GM12878 (cell line): ENCODE results near the gene GANC. TPM values are rescaled to one million over a fixed set of nuclear protein-coding genes. Genes with fewer than 3 reads are reported as not detected.

Source experiments
- ATAC-seq: fragments of 200-7000 bp; cut with Tn5 transposase; 3 replicates; pipeline ENCODE4 v1.9.1; 2020; ENCODE audit warnings: mild to moderate bottlenecking, moderate library complexity
- BruUV-seq: library from RNA; stranded (reverse); fragments of 400-500 nt; replicated peaks from 2 replicates; lab custom pipeline; 2021; lab: Mats Ljungman, UMichigan
- CTCF ChIA-PET: fragments of 300-600 bp; sonication (Branson Sonifier 250); formaldehyde crosslinking; extraction: SDS; loops from one replicate; lab custom pipeline; 2021; ENCODE audit warnings: inconsistent platforms; lab: Yijun Ruan, JAX
- POLR2A ChIA-PET: fragments of 350-600 bp; formaldehyde crosslinking; extraction: SDS; loops from one replicate; lab custom pipeline; 2021; ENCODE audit warnings: inconsistent platforms; lab: Charles Lee
- RAD21 ChIA-PET: fragments of 300-600 bp; sonication (Branson Sonifier 250); formaldehyde crosslinking; loops from one replicate; lab custom pipeline; 2023; ENCODE audit warnings: antibody characterized with exemption; ENCODE audit not compliant: unreplicated experiment; lab: Charles Lee
- SMC1A ChIA-PET: fragments of 300-600 bp; sonication (Branson Sonifier 250); formaldehyde crosslinking; loops from one replicate; lab custom pipeline; 2023; ENCODE audit not compliant: unreplicated experiment, uncharacterized antibody; lab: Charles Lee
- DNase-seq: peaks from one replicate; pipeline ENCODE4 v3.0.0-alpha.2; 2011; ENCODE audit warnings: low read depth, low spot score
- FAIRE-seq: peaks from 3 replicates; lab custom pipeline; 2011; peaks lifted over from hg19 to GRCh38; lab: Jason Lieb, UNC
- H2AFZ ChIP-seq: 2 replicates; pipeline ENCODE4 v1.6.0; 2011; ENCODE audit warnings: low read depth, low read length, control low read depth; ENCODE audit not compliant: control insufficient read depth
- H3K27ac ChIP-seq: 2 replicates; pipeline ENCODE4 v1.5.1; 2011; ENCODE audit warnings: control low read depth; ENCODE audit not compliant: control insufficient read depth, insufficient read depth
- H3K27me3 ChIP-seq, 2 experiments: replicated peaks in 1 of 2; 2 replicates each; pipeline versions ENCODE4 v1.6.0 to v1.6.1; 2011; ENCODE audit warnings: low read length in 1 of 2; ENCODE audit not compliant: control insufficient read depth in 2 of 2, insufficient read depth in 2 of 2
- H3K36me3 ChIP-seq, 2 experiments: 2 replicates each; pipeline ENCODE4 v1.5.1; 2011; ENCODE audit warnings: low read length in 1 of 2; ENCODE audit not compliant: control insufficient read depth in 2 of 2, insufficient read depth in 2 of 2
- H3K4me1 ChIP-seq: 2 replicates; pipeline ENCODE4 v1.6.1; 2011; ENCODE audit warnings: mild to moderate bottlenecking, low read length, moderate library complexity, mixed read lengths; ENCODE audit not compliant: control insufficient read depth, insufficient read depth
- H3K4me2 ChIP-seq: 2 replicates; pipeline ENCODE4 v1.6.0; 2011; ENCODE audit warnings: control low read depth; ENCODE audit not compliant: control insufficient read depth, insufficient read depth
- H3K4me3 ChIP-seq: fragments of 200-600 bp; sonication (generic); 2 replicates; pipeline ENCODE4 v1.5.1; 2016
- H3K79me2 ChIP-seq: 2 replicates; pipeline ENCODE4 v1.6.0; 2011; ENCODE audit warnings: low read length; ENCODE audit not compliant: control insufficient read depth, insufficient read depth
- H3K9ac ChIP-seq: 2 replicates; pipeline ENCODE4 v1.8.0; 2011; ENCODE audit warnings: low read length, control low read depth, mixed read lengths; ENCODE audit not compliant: control insufficient read depth, insufficient read depth
- H3K9me3 ChIP-seq: replicated peaks from 3 replicates; pipeline ENCODE4 v1.5.1; 2011; ENCODE audit warnings: mild to moderate bottlenecking, low read length; ENCODE audit not compliant: control insufficient read depth, insufficient read depth
- H4K20me1 ChIP-seq: 2 replicates; pipeline ENCODE4 v1.6.0; 2011; ENCODE audit not compliant: control insufficient read depth, insufficient read depth
- ATF7 ChIP-seq: fragments of 450-650 bp; IDR thresholded peaks from 2 replicates; pipeline ENCODE4 v1.6.1; 2016; ENCODE audit warnings: low read depth, mild to moderate bottlenecking
- BACH1 ChIP-seq: fragments of 450-650 bp; IDR thresholded peaks from 2 replicates; pipeline ENCODE4 v1.6.1; 2017; ENCODE audit warnings: mild to moderate bottlenecking, borderline replicate concordance
- BCL11A ChIP-seq: IDR thresholded peaks from 2 replicates; pipeline ENCODE4 v1.6.1; 2011; ENCODE audit warnings: low read depth, low read length
- BHLHE40 ChIP-seq, 2 experiments: fragments of 450-650 bp in 1 of 2; IDR thresholded peaks; 2 replicates each; pipeline ENCODE4 v1.6.1; 2011 to 2017; ENCODE audit warnings: low read depth in 2 of 2, borderline replicate concordance in 1 of 2, improper control_type of control experiment in 1 of 2, low read length in 1 of 2, mild to moderate bottlenecking in 1 of 2
- CHD4 ChIP-seq: fragments of 200-600 bp; sonication (generic); IDR thresholded peaks from 2 replicates; pipeline ENCODE4 v1.6.1; 2016; ENCODE audit warnings: mild to moderate bottlenecking
- ELK1 ChIP-seq: IDR thresholded peaks from 2 replicates; pipeline ENCODE4 v1.6.1; 2012; ENCODE audit warnings: low read depth, low read length, improper control_type of control experiment
- ESRRA ChIP-seq: IDR thresholded peaks from 2 replicates; pipeline ENCODE4 v1.6.1; 2012; ENCODE audit warnings: mild to moderate bottlenecking, low read length, improper control_type of control experiment
- HDGF ChIP-seq: fragments of 450-650 bp; IDR thresholded peaks from 2 replicates; pipeline ENCODE4 v1.6.1; 2016; ENCODE audit warnings: antibody characterized with exemption
- IKZF1 ChIP-seq: fragments of 450-650 bp; conservative IDR thresholded peaks from 2 replicates; pipeline ENCODE4 v1.6.1; 2017; ENCODE audit warnings: antibody characterized with exemption, mild to moderate bottlenecking
- IRF4 ChIP-seq: IDR thresholded peaks from 2 replicates; pipeline ENCODE4 v1.6.1; 2011; ENCODE audit warnings: low read depth, low read length
- KAT2A ChIP-seq: conservative IDR thresholded peaks from 2 replicates; pipeline ENCODE4 v1.6.1; 2011; ENCODE audit warnings: low read depth, low read length; ENCODE audit not compliant: control insufficient read depth
- KLF5 ChIP-seq: fragments of 450-650 bp; IDR thresholded peaks from 2 replicates; pipeline ENCODE4 v1.6.1; 2014; ENCODE audit warnings: mild to moderate bottlenecking; ENCODE audit not compliant: partially characterized antibody
- MEF2A ChIP-seq: IDR thresholded peaks from 2 replicates; pipeline ENCODE4 v1.6.1; 2011; ENCODE audit warnings: low read depth, mild to moderate bottlenecking, low read length, moderate library complexity; ENCODE audit not compliant: insufficient read depth
- REST ChIP-seq: IDR thresholded peaks from 2 replicates; pipeline ENCODE4 v1.6.1; 2012; ENCODE audit warnings: mild to moderate bottlenecking, low read depth, low read length
- SMAD5 ChIP-seq: IDR thresholded peaks from 2 replicates; pipeline ENCODE4 v1.6.1; 2016; ENCODE audit warnings: antibody characterized with exemption, low read depth
- USF1 ChIP-seq: IDR thresholded peaks from 2 replicates; pipeline ENCODE4 v1.6.1; 2011; ENCODE audit warnings: borderline replicate concordance, low read depth, mild to moderate bottlenecking, moderate library complexity, mixed read lengths, low read length; ENCODE audit not compliant: insufficient read depth; ENCODE audit errors: extremely low read length
- ZNF592 ChIP-seq: fragments of 450-650 bp; IDR thresholded peaks from 2 replicates; pipeline ENCODE4 v1.6.1; 2017; ENCODE audit warnings: mild to moderate bottlenecking, moderate library complexity
- WGBS: methylation state at CpG from one replicate; pipeline ENCODE4 v1.1.6; 2016; ENCODE audit warnings: low lambda C conversion rate; ENCODE audit not compliant: insufficient replicate concordance, insufficient coverage; ENCODE audit errors: missing lambda C conversion rate; 5-methylcytosine and 5-hydroxymethylcytosine counted together
- in situ Hi-C: fragments of 300-500 bp; cut with MboI; formaldehyde crosslinking; loops from 9 replicates; pipeline ENCODE4 v1.14.3; 2018; ENCODE audit warnings: mixed read lengths
- intact Hi-C: fragments of 100-400 bp; cut with micrococcal nuclease; formaldehyde crosslinking; loops from one replicate; pipeline ENCODE4 v1.14.2; 2022; ENCODE audit not compliant: unreplicated experiment
- polyA plus RNA-seq, 11 experiments: library from polyadenylated mRNA; depleted of rRNA in 4 of 11; unstranded in 6 of 11; stranded (reverse) in 5 of 11; fragments of >200 nt; fragmentation: Nextera tagmentation in 4 of 11; fragmentation: Illumina TruSeq in 1 of 11; extraction: Ambion mirVana in 4 of 11; extraction: Trizol in 1 of 11; gene quantifications; 1 replicate in 1 of 11; 2 replicates in 10 of 11; pipeline versions ENCODE4 v1.2.1 to v1.2.3, GENCODE V29; 2011 to 2016; ENCODE audit warnings: inconsistent platforms in 2 of 11, missing spikeins in 2 of 11, low read depth in 1 of 11
- total RNA-seq, 4 experiments: library from RNA; depleted of rRNA in 3 of 4; stranded (reverse); fragments of >200 nt in 3 of 4; fragmentation: Illumina TruSeq in 1 of 4; extraction: Trizol in 1 of 4; gene quantifications; 2 replicates each; pipeline versions ENCODE4 v1.2.1 to v1.2.3, GENCODE V29; 2013 to 2021

GANC gene
- total and polyA plus RNA-seq, 10 of the 15 experiments (the other 5 are each of a cell fraction or from before 2014, with no cell fraction given): 11.3 to 35.3 (median 23.0) TPM

DNA sequence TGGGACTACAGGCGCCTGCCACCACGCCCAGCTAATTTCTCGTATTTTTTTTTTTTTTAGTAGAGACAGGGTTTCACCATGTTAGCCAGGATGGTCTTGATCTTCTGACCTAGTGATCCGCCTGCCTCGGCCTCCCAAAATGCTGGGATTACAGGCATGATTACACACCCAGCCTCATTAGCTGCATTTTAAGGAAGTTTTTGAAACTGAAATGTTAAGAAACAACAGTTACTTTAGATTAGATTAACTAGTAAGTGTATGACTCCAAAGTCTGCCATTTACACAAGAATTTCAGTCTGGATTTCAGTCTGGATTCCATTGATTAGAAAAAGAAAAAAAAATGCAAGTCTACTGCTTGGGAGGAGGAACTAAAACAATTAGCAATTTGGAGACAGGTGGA is 40.4 kb upstream of the GANC start:
- Histone ChIP-seq H3K27ac (no peak overlapping the region), H3K4me2 (no peak overlapping the region), H3K36me3 (peaks cover 1 to 20% of the 10 kb centered on the region in 2 experiments), H3K79me2 (no peaks in the 10 kb centered on the region), H3K9me3 (no peaks in the 10 kb centered on the region), H3K4me1 (no peaks in the 10 kb centered on the region), H3K27me3 (no peaks in the 10 kb centered on the region), H3K9ac (no peak overlapping the region), H4K20me1 (no peaks in the 10 kb centered on the region), H3K4me3 (no peak overlapping the region), H2AFZ (no peak overlapping the region)
- 95% methylated on average over 2 of the region's 5 CpGs for WGBS
- in situ Hi-C loops (no loop called here), intact Hi-C loops (no loop called here)
- DNase-seq (no peak), ATAC-seq (no peak), FAIRE-seq (no peak)
- RAD21 ChIA-PET: no interaction called here
- POLR2A ChIA-PET: no interaction called here
- SMC1A ChIA-PET: no interaction called here
- CTCF ChIA-PET: no interaction called here
- no TSS peak for BruUV-seq
- no peak for TF ChIP-seq ATF7
- TF ChIP-seq BACH1: no peak
- TF ChIP-seq IRF4: no peak
- no peak for TF ChIP-seq KLF5
- no peak for TF ChIP-seq ESRRA
- TF ChIP-seq KAT2A: no peak
- TF ChIP-seq ZNF592: no peak
- no peak for TF ChIP-seq SMAD5
- no peak for TF ChIP-seq REST
- TF ChIP-seq USF1: no peak
- TF ChIP-seq HDGF: no peak
- no peak for TF ChIP-seq ELK1
- no peak for TF ChIP-seq IKZF1
- no peak for TF ChIP-seq MEF2A
- TF ChIP-seq CHD4: no peak
- no peak for TF ChIP-seq BHLHE40 (IDR thresholded peaks at IDR 0.05; ENCODE audit: borderline replicate concordance in 1 of 2, low read depth in 2 of 2, low read length in 1 of 2)
- no peak for TF ChIP-seq BCL11A
